ENCODE results near the gene SYVN1. TPM values are rescaled to one million over a fixed set of nuclear protein-coding genes. Genes with fewer than 3 reads are reported as not detected.

SYVN1 gene
- total RNA-seq, 1 experiment from 2014 or later, result 45.9 TPM

GRCh38 chr11:65117206-65118096, 16.9 kb downstream of the SYVN1 start, which contains the start of gene ZNHIT2:
TSS of gene ZNHIT2 (minus strand) at chr11:65117701. CDS start at chr11:65117653, 48 bp downstream.
- BruUV-seq (replicated peaks), result no TSS peak
- peaks cover 10 to 43% of the 10 kb centered on the region in 2 experiments for H3K36me3 ChIP-seq (ENCODE audit: control insufficient read depth in 1 of 2, insufficient read depth in 2 of 2, low read length in 2 of 2)
- RAD21 ChIA-PET (ENCODE audit: low non-redundant PET in 1 of 2, low total read pairs in 2 of 2, uncharacterized antibody in 2 of 2, unreplicated experiment in 2 of 2), result interaction anchor here in 1 of 2 experiments (0.7 to 1.0 kb wide), 3 partner anchors 64 to 203 kb away, joined by 3 to 8 read pairs (median 3); partner anchors contain the start of genes ARL2 and CAPN1
- peak within 1 kb of the TSS; percentile 98 for H3K9ac ChIP-seq (ENCODE audit: low read length)
- intact Hi-C loops (cut with micrococcal nuclease), result loop anchor here (5.0 to 10.0 kb wide), 3 partner anchors 105 to 330 kb away; partner anchors contain the start of genes ARL2 and ATG2A
- POLR2A ChIA-PET, result interaction anchor here (0.6 to 1.7 kb wide), 5 partner anchors 18 to 162 kb away, joined by 3 to 5 read pairs (median 3); partner anchors contain the start of gene SPDYC
- H3K4me1 ChIP-seq (ENCODE audit: control insufficient read depth in 1 of 2, insufficient read depth in 2 of 2, low read length in 2 of 2), result peaks cover 17 to 45% of the 10 kb centered on the region in 2 experiments; a peak in 3 of 4 replicates
- no peaks in the 10 kb centered on the region for H3K9me3 ChIP-seq (ENCODE audit: control insufficient read depth in 1 of 2, insufficient read depth in 1 of 2, low read depth in 1 of 2, low read length in 2 of 2)
- H4K20me1 ChIP-seq (ENCODE audit: insufficient read depth), result no peaks in the 10 kb centered on the region; the same call in 1 of the 2 replicates
- H2AFZ ChIP-seq (ENCODE audit: low read depth, low read length, poor library complexity, severe bottlenecking), result no peak within 1 kb of the TSS
- DNase-seq (ENCODE audit: low read depth, low spot score), result peak; percentile 98
- peaks cover 54% of the 10 kb centered on the region for H3K79me2 ChIP-seq (ENCODE audit: insufficient read depth, low read length)
- peak; percentile 70 for ATAC-seq
- no peaks in the 10 kb centered on the region for H3K9me2 ChIP-seq (ENCODE audit: insufficient read depth)
- CTCF ChIA-PET, result interaction anchor here (0.7 to 1.4 kb wide), 5 partner anchors 17 to 274 kb away, joined by 3 to 6 read pairs (median 4); partner anchors contain the start of genes CDC42BPG and SYVN1
- peak within 1 kb of the TSS; percentile 95 for H3K27ac ChIP-seq (ENCODE audit: low read depth, low read length)
- peak within 1 kb of the TSS; percentile 94 for H3K4me2 ChIP-seq (ENCODE audit: low read length)
- H3K4me3 ChIP-seq (replicated peaks in 1 of 2; ENCODE audit: low read depth in 1 of 2, low read length in 2 of 2), result peak within 1 kb of the TSS; percentile 88 to 90
- no peaks in the 10 kb centered on the region for H3K27me3 ChIP-seq (ENCODE audit: insufficient read depth, low read length)
- TF ChIP-seq JUND (IDR thresholded peaks at IDR 0.05) (no peak), SP1 (IDR thresholded peaks at IDR 0.05; ENCODE audit: low read depth) (no peak), YY1 (IDR thresholded peaks at IDR 0.05; ENCODE audit: extremely low read depth, insufficient replicate concordance, low read depth, low read length) (no peak), SIN3A (IDR thresholded peaks at IDR 0.05; ENCODE audit: low read depth) (no peak), SRF (IDR thresholded peaks at IDR 0.05; ENCODE audit: low read depth) (no peak), EZH2phosphoT487 (IDR thresholded peaks at IDR 0.05; ENCODE audit: borderline replicate concordance) (no peak), ZNF274 (IDR thresholded peaks at IDR 0.05; ENCODE audit: low read depth, low read length) (no peak), POLR2A (IDR thresholded peaks at IDR 0.05; ENCODE audit: borderline replicate concordance, extremely low read depth, insufficient read depth, insufficient read length) (peak; percentile 87), CTCF (IDR thresholded peaks at IDR 0.05 in 2 of 3, conservative IDR thresholded peaks at IDR 0.05 in 1 of 3; ENCODE audit: borderline replicate concordance in 1 of 3, insufficient read depth in 1 of 3, low read depth in 2 of 3, low read length in 2 of 3) (peak in 2 of 3 experiments; percentile 83 to 93; a peak in 4 of 6 replicates), CBX3 (IDR thresholded peaks at IDR 0.05; ENCODE audit: low read depth) (no peak), POLR2AphosphoS5 (IDR thresholded peaks at IDR 0.05; ENCODE audit: low read depth, low read length) (peak; percentile 75), TCF7L2 (IDR thresholded peaks at IDR 0.05; ENCODE audit: borderline replicate concordance, extremely low read depth, insufficient read depth, insufficient read length) (no peak), ELF1 (IDR thresholded peaks at IDR 0.05; ENCODE audit: borderline replicate concordance, low read depth) (no peak)
- TF ChIP-seq, protein P1, sequence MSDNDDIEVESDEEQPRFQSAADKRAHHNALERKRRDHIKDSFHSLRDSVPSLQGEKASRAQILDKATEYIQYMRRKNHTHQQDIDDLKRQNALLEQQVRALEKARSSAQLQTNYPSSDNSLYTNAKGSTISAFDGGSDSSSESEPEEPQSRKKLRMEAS (IDR thresholded peaks at IDR 0.05), result no peak
- TF ChIP-seq, protein P2, sequence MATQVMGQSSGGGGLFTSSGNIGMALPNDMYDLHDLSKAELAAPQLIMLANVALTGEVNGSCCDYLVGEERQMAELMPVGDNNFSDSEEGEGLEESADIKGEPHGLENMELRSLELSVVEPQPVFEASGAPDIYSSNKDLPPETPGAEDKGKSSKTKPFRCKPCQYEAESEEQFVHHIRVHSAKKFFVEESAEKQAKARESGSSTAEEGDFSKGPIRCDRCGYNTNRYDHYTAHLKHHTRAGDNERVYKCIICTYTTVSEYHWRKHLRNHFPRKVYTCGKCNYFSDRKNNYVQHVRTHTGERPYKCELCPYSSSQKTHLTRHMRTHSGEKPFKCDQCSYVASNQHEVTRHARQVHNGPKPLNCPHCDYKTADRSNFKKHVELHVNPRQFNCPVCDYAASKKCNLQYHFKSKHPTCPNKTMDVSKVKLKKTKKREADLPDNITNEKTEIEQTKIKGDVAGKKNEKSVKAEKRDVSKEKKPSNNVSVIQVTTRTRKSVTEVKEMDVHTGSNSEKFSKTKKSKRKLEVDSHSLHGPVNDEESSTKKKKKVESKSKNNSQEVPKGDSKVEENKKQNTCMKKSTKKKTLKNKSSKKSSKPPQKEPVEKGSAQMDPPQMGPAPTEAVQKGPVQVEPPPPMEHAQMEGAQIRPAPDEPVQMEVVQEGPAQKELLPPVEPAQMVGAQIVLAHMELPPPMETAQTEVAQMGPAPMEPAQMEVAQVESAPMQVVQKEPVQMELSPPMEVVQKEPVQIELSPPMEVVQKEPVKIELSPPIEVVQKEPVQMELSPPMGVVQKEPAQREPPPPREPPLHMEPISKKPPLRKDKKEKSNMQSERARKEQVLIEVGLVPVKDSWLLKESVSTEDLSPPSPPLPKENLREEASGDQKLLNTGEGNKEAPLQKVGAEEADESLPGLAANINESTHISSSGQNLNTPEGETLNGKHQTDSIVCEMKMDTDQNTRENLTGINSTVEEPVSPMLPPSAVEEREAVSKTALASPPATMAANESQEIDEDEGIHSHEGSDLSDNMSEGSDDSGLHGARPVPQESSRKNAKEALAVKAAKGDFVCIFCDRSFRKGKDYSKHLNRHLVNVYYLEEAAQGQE (IDR thresholded peaks at IDR 0.05; ENCODE audit: low read depth), result no peak
- TF ChIP-seq, protein P3, sequence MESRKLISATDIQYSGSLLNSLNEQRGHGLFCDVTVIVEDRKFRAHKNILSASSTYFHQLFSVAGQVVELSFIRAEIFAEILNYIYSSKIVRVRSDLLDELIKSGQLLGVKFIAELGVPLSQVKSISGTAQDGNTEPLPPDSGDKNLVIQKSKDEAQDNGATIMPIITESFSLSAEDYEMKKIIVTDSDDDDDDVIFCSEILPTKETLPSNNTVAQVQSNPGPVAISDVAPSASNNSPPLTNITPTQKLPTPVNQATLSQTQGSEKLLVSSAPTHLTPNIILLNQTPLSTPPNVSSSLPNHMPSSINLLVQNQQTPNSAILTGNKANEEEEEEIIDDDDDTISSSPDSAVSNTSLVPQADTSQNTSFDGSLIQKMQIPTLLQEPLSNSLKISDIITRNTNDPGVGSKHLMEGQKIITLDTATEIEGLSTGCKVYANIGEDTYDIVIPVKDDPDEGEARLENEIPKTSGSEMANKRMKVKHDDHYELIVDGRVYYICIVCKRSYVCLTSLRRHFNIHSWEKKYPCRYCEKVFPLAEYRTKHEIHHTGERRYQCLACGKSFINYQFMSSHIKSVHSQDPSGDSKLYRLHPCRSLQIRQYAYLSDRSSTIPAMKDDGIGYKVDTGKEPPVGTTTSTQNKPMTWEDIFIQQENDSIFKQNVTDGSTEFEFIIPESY (IDR thresholded peaks at IDR 0.05; ENCODE audit: extremely low read depth, insufficient replicate concordance, low read length), result no peak
